Measurements from ENCODE around the gene CPSF7. TPM values are rescaled to one million over a fixed set of nuclear protein-coding genes. Genes with fewer than 3 reads are reported as not detected.

Gene CPSF7
- total RNA-seq, 5 donors from 2014 or later (not counting 1 experiment from before 2014, with no cell fraction given) = 104 to 144 (median 117) TPM

DNA sequence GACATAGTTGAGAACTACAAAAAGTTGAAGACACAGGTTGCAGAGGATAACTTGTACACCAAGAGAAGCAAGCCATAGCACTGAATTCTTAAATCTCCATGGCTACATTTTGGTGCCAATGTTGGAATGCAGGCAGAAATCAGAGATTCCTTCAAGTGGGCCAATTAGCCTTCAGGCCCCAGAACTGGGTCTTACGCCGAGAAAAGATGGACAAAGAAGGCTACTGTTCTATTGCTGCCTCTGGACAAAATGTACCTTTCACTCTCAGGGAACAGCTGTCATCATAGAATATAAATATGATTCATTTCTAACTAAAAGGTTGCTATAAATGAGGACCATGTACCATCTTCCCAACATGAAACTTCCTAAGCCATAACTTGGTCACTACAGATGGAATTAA, 23.7 kb downstream of the CPSF7 start:
- Mint-ChIP-seq H3K27me3 (no peaks in the 10 kb centered on the region), H3K36me3 (peaks cover 50% of the 10 kb centered on the region), H3K4me1 (peaks cover 0 to 4% (median 0%) of the 10 kb centered on the region in 3 donors), H3K27ac (peak overlapping the region in 1 of 2 donors; percentile 34), H3K9me3 (no peaks in the 10 kb centered on the region), H3K4me3 (no peak overlapping the region)
- Histone ChIP-seq H3K27ac (ENCODE audit: low read length) (no peak overlapping the region), H3K4me1 (ENCODE audit: control insufficient read depth in 1 of 2, extremely low read depth in 1 of 2, insufficient read depth in 2 of 2, low read length in 2 of 2) (no peaks in the 10 kb centered on the region), H3K9me3 (no peaks in the 10 kb centered on the region), H3K36me3 (ENCODE audit: control insufficient read depth in 2 of 2, extremely low read depth in 1 of 2, insufficient read depth in 1 of 2, low read length in 1 of 2) (peaks cover 5 to 86% of the 10 kb centered on the region in 2 donors), H3K27me3 (replicated peaks in 1 of 2; ENCODE audit: control insufficient read depth in 2 of 2, extremely low read depth in 1 of 2, insufficient read depth in 2 of 2, low read length in 1 of 2) (no peaks in the 10 kb centered on the region), H3K4me3 (ENCODE audit: control insufficient read depth in 1 of 2, extremely low read depth in 1 of 2, low read length in 1 of 2) (no peak overlapping the region)
- no peak for ATAC-seq (replicated peaks in 1 of 4)
- DNase-seq = no peak
- WGBS (ENCODE audit: insufficient coverage) = no CpG with 5 or more reads among the region's 2 CpGs
- ChIA-PET CTCF (no interaction called here), POLR2A (no interaction called here)

DNA sequence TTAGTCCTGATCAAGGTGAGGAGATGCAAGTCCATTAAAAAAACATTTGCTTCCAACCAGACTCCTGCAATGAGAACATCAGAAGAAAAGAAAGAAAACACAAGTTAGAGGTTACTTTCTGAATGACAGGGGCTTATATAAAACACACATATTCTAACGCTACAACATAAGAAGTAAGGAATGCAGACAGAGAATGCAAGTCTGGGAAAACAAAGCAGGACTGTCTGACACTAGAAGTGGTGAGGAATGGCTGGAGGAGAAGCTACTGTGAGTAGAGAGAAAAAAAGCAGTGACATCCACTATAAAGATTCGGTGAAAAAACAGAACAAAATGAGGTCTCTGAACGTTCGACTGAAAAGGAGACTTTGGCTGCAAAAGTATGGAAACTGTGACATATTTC, 25.1 kb downstream of the CPSF7 start:
- Histone ChIP-seq H3K27ac (ENCODE audit: low read length) (no peak overlapping the region), H3K27me3 (replicated peaks in 1 of 2; ENCODE audit: control insufficient read depth in 2 of 2, extremely low read depth in 1 of 2, insufficient read depth in 2 of 2, low read length in 1 of 2) (no peaks in the 10 kb centered on the region), H3K4me3 (ENCODE audit: control insufficient read depth in 1 of 2, extremely low read depth in 1 of 2, low read length in 1 of 2) (no peak overlapping the region), H3K4me1 (ENCODE audit: control insufficient read depth in 1 of 2, extremely low read depth in 1 of 2, insufficient read depth in 2 of 2, low read length in 2 of 2) (no peaks in the 10 kb centered on the region), H3K36me3 (ENCODE audit: control insufficient read depth in 2 of 2, extremely low read depth in 1 of 2, insufficient read depth in 1 of 2, low read length in 1 of 2) (peaks cover 5 to 72% of the 10 kb centered on the region in 2 donors), H3K9me3 (no peaks in the 10 kb centered on the region)
- Mint-ChIP-seq H3K27me3 (no peaks in the 10 kb centered on the region), H3K27ac (peak overlapping the region in 1 of 2 donors; percentile 39), H3K4me1 (peaks cover 0 to 4% (median 0%) of the 10 kb centered on the region in 3 donors), H3K4me3 (no peak overlapping the region), H3K36me3 (peaks cover 50% of the 10 kb centered on the region), H3K9me3 (no peaks in the 10 kb centered on the region)
- ATAC-seq (replicated peaks in 1 of 4) (no peak), DNase-seq (no peak)
- WGBS (ENCODE audit: insufficient coverage) = 55% methylated on average over 3 of the region's 4 CpGs
- ChIA-PET POLR2A (no interaction called here), CTCF (interaction anchor here in 1 of 2 donors (0.6 kb wide), 1 partner anchor 8 kb away, joined by 3 read pairs; no protein-coding TSS in a partner anchor)

DNA sequence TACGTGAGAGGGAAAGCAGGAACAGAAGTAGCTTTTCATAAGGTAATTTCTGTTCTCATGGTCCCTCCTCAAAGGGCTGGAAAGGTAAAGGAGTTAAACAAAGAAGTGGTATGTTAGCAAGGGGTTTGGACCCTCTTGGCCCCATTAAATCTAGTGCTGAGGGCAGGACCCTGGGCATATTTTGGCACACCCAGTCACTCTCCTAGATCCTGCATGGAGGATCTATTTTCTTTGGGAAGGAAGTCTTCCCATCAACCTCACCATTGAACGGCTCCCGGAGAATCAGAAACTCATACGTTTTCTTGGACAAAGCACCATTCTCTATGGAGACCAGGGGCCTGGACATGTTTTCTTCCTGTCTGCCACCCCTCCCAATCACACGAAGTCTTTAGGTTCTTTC, 25.7 kb downstream of the CPSF7 start:
- no peak overlapping the region for H3K27ac ChIP-seq (ENCODE audit: low read length)
- no peaks in the 10 kb centered on the region for H3K4me1 ChIP-seq (ENCODE audit: control insufficient read depth in 1 of 2, extremely low read depth in 1 of 2, insufficient read depth in 2 of 2, low read length in 2 of 2)
- no peaks in the 10 kb centered on the region for H3K27me3 Mint-ChIP-seq
- ChIA-PET CTCF (no interaction called here), POLR2A (no interaction called here)
- no peak for ATAC-seq (replicated peaks in 1 of 4)
- no peak overlapping the region for H3K4me3 Mint-ChIP-seq
- H3K9me3 ChIP-seq = no peaks in the 10 kb centered on the region
- peaks cover 0 to 4% (median 0%) of the 10 kb centered on the region in 3 donors for H3K4me1 Mint-ChIP-seq
- no peak overlapping the region for H3K4me3 ChIP-seq (ENCODE audit: control insufficient read depth in 1 of 2, extremely low read depth in 1 of 2, low read length in 1 of 2)
- peaks cover 5 to 68% of the 10 kb centered on the region in 2 donors for H3K36me3 ChIP-seq (ENCODE audit: control insufficient read depth in 2 of 2, extremely low read depth in 1 of 2, insufficient read depth in 1 of 2, low read length in 1 of 2)
- DNase-seq = no peak
- peak overlapping the region in 1 of 2 donors; percentile 39 for H3K27ac Mint-ChIP-seq
- no peaks in the 10 kb centered on the region for H3K27me3 ChIP-seq (replicated peaks in 1 of 2; ENCODE audit: control insufficient read depth in 2 of 2, extremely low read depth in 1 of 2, insufficient read depth in 2 of 2, low read length in 1 of 2)
- peaks cover 50% of the 10 kb centered on the region for H3K36me3 Mint-ChIP-seq
- no peaks in the 10 kb centered on the region for H3K9me3 Mint-ChIP-seq
- 88% methylated on average over 1 of the region's 5 CpGs for WGBS (ENCODE audit: insufficient coverage)

DNA sequence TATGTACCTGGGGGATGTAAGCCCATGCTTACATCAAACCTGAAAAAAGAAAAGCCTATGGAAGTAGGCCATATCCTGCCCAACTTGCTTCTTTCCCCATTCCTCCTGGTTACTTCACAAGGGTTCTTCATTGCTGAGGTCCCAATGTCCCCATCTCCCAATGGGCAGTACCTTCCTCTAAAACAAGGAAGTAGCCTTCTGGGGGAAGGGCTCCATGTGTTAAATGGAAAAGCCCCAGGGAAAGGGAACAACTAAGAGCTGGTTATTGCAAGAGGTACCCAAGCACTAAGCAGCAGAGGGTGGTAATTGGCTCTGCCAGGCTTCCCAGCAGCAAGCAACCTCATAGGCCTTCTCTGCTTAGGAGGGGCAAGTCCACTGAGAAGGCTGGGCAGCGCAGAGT, 26.1 kb downstream of the CPSF7 start:
- Histone ChIP-seq H3K27me3 (replicated peaks in 1 of 2; ENCODE audit: control insufficient read depth in 2 of 2, extremely low read depth in 1 of 2, insufficient read depth in 2 of 2, low read length in 1 of 2) (no peaks in the 10 kb centered on the region), H3K9me3 (no peaks in the 10 kb centered on the region), H3K4me3 (ENCODE audit: control insufficient read depth in 1 of 2, extremely low read depth in 1 of 2, low read length in 1 of 2) (no peak overlapping the region), H3K27ac (ENCODE audit: low read length) (no peak overlapping the region), H3K4me1 (ENCODE audit: control insufficient read depth in 1 of 2, extremely low read depth in 1 of 2, insufficient read depth in 2 of 2, low read length in 2 of 2) (no peaks in the 10 kb centered on the region), H3K36me3 (ENCODE audit: control insufficient read depth in 2 of 2, extremely low read depth in 1 of 2, insufficient read depth in 1 of 2, low read length in 1 of 2) (peaks cover 5 to 66% of the 10 kb centered on the region in 2 donors)
- Mint-ChIP-seq H3K4me3 (no peak overlapping the region), H3K36me3 (peaks cover 53% of the 10 kb centered on the region), H3K27me3 (no peaks in the 10 kb centered on the region), H3K9me3 (no peaks in the 10 kb centered on the region), H3K27ac (no peak overlapping the region), H3K4me1 (peaks cover 0 to 4% (median 0%) of the 10 kb centered on the region in 3 donors)
- ChIA-PET POLR2A (no interaction called here), CTCF (no interaction called here)
- WGBS (ENCODE audit: insufficient coverage) = no CpG with 5 or more reads among the region's 1 CpG
- no peak for ATAC-seq (replicated peaks in 1 of 4)
- DNase-seq = no peak

DNA sequence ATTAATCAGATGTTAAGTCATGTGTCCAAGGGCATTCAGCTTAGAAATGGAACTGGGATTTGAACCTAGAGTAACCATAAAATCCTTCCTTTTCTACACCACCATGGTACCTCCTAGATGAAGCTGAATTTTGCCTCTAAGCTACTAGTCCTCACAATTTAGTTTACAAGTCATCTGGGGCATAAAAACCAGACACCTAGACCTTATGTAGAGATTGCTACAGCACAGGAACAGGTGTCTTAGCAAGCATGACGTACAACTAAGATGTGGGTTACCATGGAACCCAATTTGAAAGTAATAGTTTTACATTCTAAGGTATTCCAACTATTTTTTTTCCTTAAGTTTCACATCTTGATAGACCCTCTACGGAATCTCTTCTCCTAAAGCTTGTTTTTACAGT, 28.2 kb downstream of the CPSF7 start:
- no peaks in the 10 kb centered on the region for H3K27me3 Mint-ChIP-seq
- WGBS (ENCODE audit: insufficient coverage) = no CpG with 5 or more reads among the region's 2 CpGs
- H3K27me3 ChIP-seq (replicated peaks in 1 of 2; ENCODE audit: control insufficient read depth in 2 of 2, extremely low read depth in 1 of 2, insufficient read depth in 2 of 2, low read length in 1 of 2) = no peaks in the 10 kb centered on the region
- ChIA-PET CTCF (interaction anchor here (0.6 to 2.0 kb wide), 6 partner anchors 9 to 68 kb away, joined by 3 to 4 read pairs (median 4); partner anchors contain the start of gene TMEM216 (in 1 of the 2)), POLR2A (no interaction called here)
- H3K27ac ChIP-seq (ENCODE audit: low read length) = no peak overlapping the region
- no peaks in the 10 kb centered on the region for H3K4me1 Mint-ChIP-seq
- no peaks in the 10 kb centered on the region for H3K4me1 ChIP-seq (ENCODE audit: control insufficient read depth in 1 of 2, extremely low read depth in 1 of 2, insufficient read depth in 2 of 2, low read length in 2 of 2)
- DNase-seq (no peak), ATAC-seq (replicated peaks in 1 of 4) (no peak)
- peaks cover 48% of the 10 kb centered on the region for H3K36me3 Mint-ChIP-seq
- no peak overlapping the region for H3K4me3 Mint-ChIP-seq
- peaks cover 14 to 56% of the 10 kb centered on the region in 2 donors for H3K36me3 ChIP-seq (ENCODE audit: control insufficient read depth in 2 of 2, extremely low read depth in 1 of 2, insufficient read depth in 1 of 2, low read length in 1 of 2)
- H3K4me3 ChIP-seq (ENCODE audit: control insufficient read depth in 1 of 2, extremely low read depth in 1 of 2, low read length in 1 of 2) = no peak overlapping the region
- H3K9me3 Mint-ChIP-seq = no peaks in the 10 kb centered on the region
- no peaks in the 10 kb centered on the region for H3K9me3 ChIP-seq
- H3K27ac Mint-ChIP-seq = peak overlapping the region in 1 of 2 donors; percentile 25

DNA sequence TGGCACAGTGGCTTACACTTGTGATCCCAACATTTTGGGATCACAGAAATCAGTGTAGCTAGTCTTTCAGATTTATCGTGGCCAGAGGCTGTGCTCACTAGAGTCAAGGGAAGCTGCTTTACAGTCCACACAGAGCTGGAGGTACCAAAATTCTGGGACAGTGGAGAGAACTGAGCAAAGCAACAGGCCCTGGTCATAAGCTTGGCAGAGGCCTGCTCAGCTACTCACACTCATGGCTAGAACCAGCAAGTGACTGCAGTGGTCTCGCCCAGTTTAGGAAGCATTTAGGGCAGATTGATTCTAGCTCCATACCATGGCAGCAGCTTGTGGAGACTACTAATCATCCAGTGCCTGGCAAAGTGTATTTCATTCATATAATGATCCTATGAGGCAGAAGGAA, 28.6 kb downstream of the CPSF7 start:
- Histone ChIP-seq H3K27ac (ENCODE audit: low read length) (no peak overlapping the region), H3K4me1 (ENCODE audit: control insufficient read depth in 1 of 2, extremely low read depth in 1 of 2, insufficient read depth in 2 of 2, low read length in 2 of 2) (no peaks in the 10 kb centered on the region), H3K36me3 (ENCODE audit: control insufficient read depth in 2 of 2, extremely low read depth in 1 of 2, insufficient read depth in 1 of 2, low read length in 1 of 2) (peaks cover 14 to 52% of the 10 kb centered on the region in 2 donors), H3K4me3 (ENCODE audit: control insufficient read depth in 1 of 2, extremely low read depth in 1 of 2, low read length in 1 of 2) (no peak overlapping the region), H3K27me3 (replicated peaks in 1 of 2; ENCODE audit: control insufficient read depth in 2 of 2, extremely low read depth in 1 of 2, insufficient read depth in 2 of 2, low read length in 1 of 2) (no peaks in the 10 kb centered on the region), H3K9me3 (no peaks in the 10 kb centered on the region)
- CTCF ChIA-PET = interaction anchor here (1.0 to 2.0 kb wide), 3 partner anchors 15 to 67 kb away, joined by 3 to 4 read pairs (median 4); no protein-coding TSS in a partner anchor
- 95% methylated on average over 2 of the region's 2 CpGs for WGBS (ENCODE audit: insufficient coverage)
- Mint-ChIP-seq H3K9me3 (no peaks in the 10 kb centered on the region), H3K27ac (no peak overlapping the region), H3K36me3 (peaks cover 44% of the 10 kb centered on the region), H3K27me3 (no peaks in the 10 kb centered on the region), H3K4me1 (no peaks in the 10 kb centered on the region), H3K4me3 (no peak overlapping the region)
- ATAC-seq (replicated peaks in 1 of 4) (no peak), DNase-seq (no peak)
- POLR2A ChIA-PET = no interaction called here

Measured in T-cell (primary cell).